Measurements from ENCODE around the gene TFF1.

The TFF1 gene

GRCh38 chr21:42398436-42399028 lies 32.2 kb upstream of the TFF1 start:
- DNase-seq (ENCODE audit: low read depth), result no peak

DNA sequence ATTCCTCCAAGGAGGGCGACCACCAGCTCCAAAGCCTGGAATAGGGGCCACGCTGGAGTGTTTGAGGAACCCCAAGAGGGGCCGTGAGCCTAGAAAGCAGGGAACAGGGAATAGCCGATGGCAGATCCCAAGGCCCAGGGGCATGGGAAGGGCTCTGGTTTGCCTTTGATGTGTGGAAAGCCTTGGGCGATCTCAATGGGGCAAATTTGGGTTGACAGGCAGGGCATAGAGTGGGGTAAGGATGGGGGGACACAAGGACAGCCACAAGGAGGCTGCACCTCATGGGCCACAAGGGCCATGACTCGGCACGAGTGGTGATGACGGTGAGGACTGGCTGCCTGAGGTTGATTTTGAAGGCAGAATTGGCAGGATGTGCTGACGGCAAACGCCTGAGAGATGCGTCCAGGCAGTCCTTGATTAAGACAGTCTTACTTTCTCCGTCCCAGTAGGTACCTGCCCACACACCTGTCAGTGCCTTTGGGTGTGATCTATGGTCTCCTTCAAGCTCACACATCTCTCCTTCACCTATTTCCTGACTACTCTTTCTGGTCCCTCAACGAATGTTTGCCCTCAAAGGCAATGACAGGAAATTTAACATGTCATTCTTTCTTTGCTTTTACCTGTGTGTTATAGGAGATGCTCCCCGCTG lies 31.5 kb upstream of the TFF1 start:
- DNase-seq (ENCODE audit: low read depth), result no peak

DNA sequence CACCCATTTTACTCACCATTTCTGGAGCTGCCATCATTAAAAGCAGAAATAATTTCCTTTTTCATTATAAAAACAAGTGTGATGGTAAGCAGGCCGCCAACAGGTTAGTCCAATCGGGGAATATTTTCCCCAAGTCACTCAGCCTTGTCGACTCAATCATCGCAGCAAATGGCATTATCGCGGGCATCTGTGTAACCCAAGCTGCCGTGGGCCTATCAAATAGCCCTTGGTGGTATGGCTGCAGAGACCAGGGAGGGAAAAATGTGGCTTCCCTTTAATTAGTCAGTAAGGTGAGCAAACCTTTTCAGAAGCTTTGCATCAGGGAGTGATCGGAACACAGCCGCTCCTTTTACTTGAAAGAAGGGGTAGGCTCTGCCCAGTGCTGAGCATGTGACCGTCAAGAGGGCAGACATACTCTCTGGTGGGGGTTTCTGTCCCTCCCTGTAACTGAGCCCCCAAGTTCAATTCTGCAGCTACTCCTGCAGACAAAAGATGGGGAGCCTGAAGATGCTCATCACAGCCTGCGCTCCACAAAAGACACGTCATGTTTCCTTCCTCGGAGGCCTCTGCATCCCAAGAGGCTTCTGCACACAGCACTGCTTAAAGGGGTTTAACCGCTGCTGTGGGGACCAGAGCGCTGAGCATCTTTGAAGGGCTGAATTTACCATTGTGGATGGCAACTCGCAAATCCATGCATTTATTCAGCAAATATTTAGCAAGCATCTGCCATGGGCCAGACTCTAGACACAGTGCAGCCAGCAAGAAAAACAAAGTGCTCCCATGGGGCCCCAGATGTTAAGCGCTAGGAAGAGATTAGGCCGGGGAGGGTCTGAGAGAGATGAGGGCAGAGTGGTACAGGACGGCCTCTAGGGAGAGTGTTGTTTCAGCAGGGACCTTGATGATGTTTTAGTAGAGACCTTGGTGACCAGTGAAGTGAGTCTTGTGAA lies 30.7 kb upstream of the TFF1 start:
- no peak for DNase-seq (ENCODE audit: low read depth)

- no peak for DNase-seq (ENCODE audit: low read depth)
Measured at GRCh38 chr21:42395905-42396651, 29.7 kb upstream of the TFF1 start, which contains the start of gene TMPRSS3. TMPRSS3 (minus strand) TSS chr21:42396052; CDS start chr21:42395417, 635 bp downstream.

DNA sequence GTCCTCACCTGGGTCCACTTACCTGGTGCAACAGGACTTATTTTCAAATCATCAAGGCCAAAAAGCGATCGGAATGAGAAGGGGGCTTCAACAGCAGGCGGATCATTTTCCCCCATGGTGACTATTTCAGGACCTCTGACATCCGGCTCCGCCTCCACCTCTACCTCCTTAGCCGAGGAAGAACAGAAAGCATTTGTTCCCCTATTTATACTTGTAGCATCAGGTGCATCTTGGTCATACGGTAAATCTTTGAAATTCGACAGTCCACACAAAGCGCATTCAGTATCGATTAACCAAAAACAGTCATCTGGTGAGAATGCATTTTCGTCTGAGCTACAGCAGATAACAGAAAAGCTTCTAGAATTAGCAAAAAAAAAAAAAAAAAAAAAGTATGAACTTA lies 29.0 kb upstream of the TFF1 start:
- no peak for DNase-seq (ENCODE audit: low read depth)

GRCh38 chr21:42393443-42393950 lies 27.2 kb upstream of the TFF1 start:
- DNase-seq (ENCODE audit: low read depth), result no peak

- DNase-seq (ENCODE audit: low read depth), result no peak
Measured at GRCh38 chr21:42392731-42393442, 26.6 kb upstream of the TFF1 start.

GRCh38 chr21:42391297-42391696 lies 25.0 kb upstream of the TFF1 start:
- no peak for DNase-seq (ENCODE audit: low read depth)

- no peak for DNase-seq (ENCODE audit: low read depth)
Measured at GRCh38 chr21:42390696-42391095, 24.4 kb upstream of the TFF1 start.

- DNase-seq (ENCODE audit: low read depth), result no peak
Measured at GRCh38 chr21:42390193-42390592, 23.9 kb upstream of the TFF1 start.

DNA sequence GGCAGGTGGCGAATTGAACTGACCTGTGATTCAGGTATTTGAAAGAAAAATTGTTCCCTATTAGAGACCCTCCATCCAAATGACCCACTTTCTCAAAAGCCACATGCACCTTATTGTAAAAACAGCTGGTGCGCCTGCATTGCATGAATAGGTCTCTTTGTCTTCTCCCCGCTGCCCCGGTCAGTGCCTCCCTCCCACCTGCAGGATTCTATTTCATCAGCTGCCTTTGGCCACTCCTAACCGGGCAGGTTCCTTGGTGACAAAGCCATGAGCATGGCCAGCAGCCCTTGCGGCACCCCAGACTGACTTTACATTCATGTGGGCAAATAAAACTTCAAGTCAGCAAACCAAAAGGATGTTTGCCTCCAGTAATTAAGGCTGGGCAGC lies 23.1 kb upstream of the TFF1 start:
- DNase-seq (ENCODE audit: low read depth), result no peak

DNA sequence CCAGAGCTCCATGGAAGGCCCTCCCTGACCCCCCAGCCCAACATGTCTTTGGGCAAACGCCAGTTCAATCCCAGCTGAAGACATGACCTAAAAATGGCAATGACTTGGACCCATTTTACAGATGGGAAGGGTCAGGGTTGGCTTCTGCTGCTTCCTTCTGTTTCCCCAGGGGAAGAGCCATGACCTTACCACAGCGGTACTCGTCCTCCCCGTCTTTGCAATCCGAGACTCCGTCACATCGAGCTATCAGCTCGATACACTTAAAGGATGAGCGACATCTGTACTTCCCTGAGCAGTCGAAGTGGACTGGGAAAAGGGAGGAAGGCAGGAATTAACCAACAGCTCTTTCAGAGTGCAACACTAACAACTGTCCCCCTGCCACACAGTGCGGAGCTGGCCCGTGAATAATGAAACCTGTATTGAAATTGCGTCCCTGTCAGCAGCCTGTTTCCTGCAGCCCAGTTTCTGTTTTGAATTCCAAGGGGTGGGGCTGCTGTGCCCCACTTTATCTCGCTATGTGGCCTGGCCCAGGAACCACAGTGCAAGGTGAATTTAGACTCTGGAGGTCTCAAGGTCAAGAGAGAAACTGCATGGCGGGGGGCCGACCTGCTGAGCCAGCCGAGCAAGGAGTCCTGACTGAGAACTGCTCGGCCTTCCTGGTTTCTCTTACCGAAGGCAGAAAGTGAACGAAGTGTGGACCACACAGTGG lies 22.6 kb upstream of the TFF1 start:
- DNase-seq (ENCODE audit: low read depth), result no peak

- no peak for DNase-seq (ENCODE audit: low read depth)
Measured at GRCh38 chr21:42387843-42388340, 21.6 kb upstream of the TFF1 start.

DNA sequence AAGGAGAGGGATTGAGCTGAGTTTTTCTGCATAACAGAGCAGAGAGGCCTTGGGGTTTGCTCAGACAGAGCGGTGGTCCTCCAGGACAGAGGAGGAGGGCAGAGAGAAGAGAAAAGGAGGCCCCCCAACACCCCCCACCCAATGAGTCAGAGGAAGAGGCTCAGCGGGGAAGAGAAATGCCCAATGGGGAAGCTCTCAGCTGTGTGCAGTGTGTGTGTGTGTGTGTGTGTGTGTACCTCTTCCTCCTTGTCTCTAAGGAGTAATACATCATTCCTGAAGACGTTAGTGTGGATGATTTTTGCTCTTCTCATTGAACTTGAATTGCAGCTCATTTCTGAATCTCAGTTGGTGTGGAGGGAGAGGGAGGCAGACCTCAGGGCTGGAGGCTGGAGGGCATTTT lies 20.8 kb upstream of the TFF1 start:
- no peak for DNase-seq (ENCODE audit: low read depth)

- no peak for DNase-seq (ENCODE audit: low read depth)
Measured at GRCh38 chr21:42386034-42386591, 19.8 kb upstream of the TFF1 start.

GRCh38 chr21:42385619-42386018 lies 19.3 kb upstream of the TFF1 start:
- DNase-seq (ENCODE audit: low read depth), result no peak

- no peak for DNase-seq (ENCODE audit: low read depth)
Measured at GRCh38 chr21:42384989-42385388, 18.7 kb upstream of the TFF1 start.

- DNase-seq (ENCODE audit: low read depth), result no peak
Measured at GRCh38 chr21:42384156-42384945, 18.0 kb upstream of the TFF1 start.

- DNase-seq (ENCODE audit: low read depth), result no peak
Measured at GRCh38 chr21:42383331-42383730, 17.0 kb upstream of the TFF1 start.
